DOHH2 (cell line): ENCODE data around the gene EPYC.

ENCODE experiments used
- CTCF ChIP-seq: fragments of 200-600 bp; sonication (generic); IDR thresholded peaks from one replicate; pipeline ENCODE4 v1.5.1; 2014; ENCODE audit warnings: antibody characterized with exemption, mild to moderate bottlenecking, low read depth, low read length; ENCODE audit not compliant: poor library complexity, severe bottlenecking
- EZH2phosphoT487 ChIP-seq: fragments of 200-600 bp; sonication (generic); IDR thresholded peaks from 2 replicates; pipeline ENCODE4 v1.6.1; 2017; ENCODE audit warnings: borderline replicate concordance, mild to moderate bottlenecking, antibody characterized with exemption, low read length, moderate library complexity, mixed read lengths

GRCh38 chr12:91009319-91009950 is 4.7 kb upstream of the EPYC start:
- TF ChIP-seq CTCF (no peak), EZH2phosphoT487 (no peak)
